ENCODE results near the gene FNDC3B. TPM values are rescaled to one million over a fixed set of nuclear protein-coding genes. Genes with fewer than 3 reads are reported as not detected.

The FNDC3B gene
- total and polyA plus RNA-seq, 7 donors, result 16.2 to 93.9 (median 50.3) TPM

DNA sequence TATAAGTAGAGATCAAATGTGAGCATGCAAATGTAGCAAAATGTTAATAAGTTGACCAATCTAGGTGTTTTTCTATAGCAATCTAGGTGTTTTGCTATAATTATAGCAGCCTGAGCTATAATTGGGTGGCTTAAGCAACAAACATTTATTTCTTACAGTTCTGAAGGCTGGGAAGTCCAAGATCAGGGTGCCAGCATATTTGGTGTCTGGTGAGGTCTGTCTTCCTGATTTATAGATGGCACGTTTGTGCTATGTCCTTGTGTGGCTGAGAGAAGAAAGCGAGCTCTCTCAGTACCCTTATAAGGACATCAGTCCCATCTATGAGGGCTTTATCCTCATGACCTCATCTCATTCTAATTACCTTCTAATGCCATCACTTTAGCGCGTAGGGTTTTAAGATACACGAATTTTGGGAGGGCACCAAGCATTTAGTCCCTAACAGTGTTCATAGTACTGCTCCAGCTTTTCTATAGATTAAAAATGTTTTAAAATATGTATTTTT, 237.8 kb downstream of the FNDC3B start:
- Histone ChIP-seq H3K27ac (peak overlapping the region in 1 of 4 donors; percentile 58), H3K36me3 (no peaks in the 10 kb centered on the region), H3K4me1 (peaks cover 0 to 56% (median 30%) of the 10 kb centered on the region in 4 donors), H3K27me3 (no peaks in the 10 kb centered on the region), H3K9me3 (no peaks in the 10 kb centered on the region), H3K4me3 (no peak overlapping the region)
- TF ChIP-seq POLR2AphosphoS5 (IDR thresholded peaks at IDR 0.05), result no peak
- no peak for TF ChIP-seq POLR2A (IDR thresholded peaks at IDR 0.05)
- no peak for TF ChIP-seq EP300 (IDR thresholded peaks at IDR 0.05)
- TF ChIP-seq, protein P1, sequence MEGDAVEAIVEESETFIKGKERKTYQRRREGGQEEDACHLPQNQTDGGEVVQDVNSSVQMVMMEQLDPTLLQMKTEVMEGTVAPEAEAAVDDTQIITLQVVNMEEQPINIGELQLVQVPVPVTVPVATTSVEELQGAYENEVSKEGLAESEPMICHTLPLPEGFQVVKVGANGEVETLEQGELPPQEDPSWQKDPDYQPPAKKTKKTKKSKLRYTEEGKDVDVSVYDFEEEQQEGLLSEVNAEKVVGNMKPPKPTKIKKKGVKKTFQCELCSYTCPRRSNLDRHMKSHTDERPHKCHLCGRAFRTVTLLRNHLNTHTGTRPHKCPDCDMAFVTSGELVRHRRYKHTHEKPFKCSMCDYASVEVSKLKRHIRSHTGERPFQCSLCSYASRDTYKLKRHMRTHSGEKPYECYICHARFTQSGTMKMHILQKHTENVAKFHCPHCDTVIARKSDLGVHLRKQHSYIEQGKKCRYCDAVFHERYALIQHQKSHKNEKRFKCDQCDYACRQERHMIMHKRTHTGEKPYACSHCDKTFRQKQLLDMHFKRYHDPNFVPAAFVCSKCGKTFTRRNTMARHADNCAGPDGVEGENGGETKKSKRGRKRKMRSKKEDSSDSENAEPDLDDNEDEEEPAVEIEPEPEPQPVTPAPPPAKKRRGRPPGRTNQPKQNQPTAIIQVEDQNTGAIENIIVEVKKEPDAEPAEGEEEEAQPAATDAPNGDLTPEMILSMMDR (IDR thresholded peaks at IDR 0.05), result no peak
- intact Hi-C loops (cut with DNase I), result no loop called here
- no peak for DNase-seq
- WGBS, 2 donors, result 96 to 97% methylated on average over 5 of the region's 5 CpGs

DNA sequence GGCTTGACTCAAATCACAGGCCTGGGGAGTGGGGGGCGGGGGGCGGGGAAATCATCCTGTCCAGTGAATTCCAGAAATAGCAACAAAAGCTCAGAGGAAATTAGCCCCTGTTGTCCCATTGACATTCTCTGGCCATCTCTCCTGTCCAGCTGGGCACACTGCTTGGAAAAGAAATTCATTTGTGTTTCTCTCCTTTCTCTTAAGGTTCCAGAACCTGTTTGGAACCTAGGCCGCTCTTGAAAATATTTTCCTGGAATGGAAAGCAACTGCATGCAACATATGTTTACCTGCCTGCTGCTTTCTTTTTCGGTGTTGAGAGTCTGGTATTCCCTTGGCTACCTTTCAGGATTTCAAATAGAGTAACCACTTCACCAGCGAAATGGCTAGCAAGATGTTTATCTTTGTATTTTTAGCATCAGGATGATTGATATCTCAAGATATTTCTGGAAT, 239.8 kb downstream of the FNDC3B start:
- H3K36me3 ChIP-seq, result no peaks in the 10 kb centered on the region
- no peak for TF ChIP-seq EP300 (IDR thresholded peaks at IDR 0.05)
- intact Hi-C loops (cut with DNase I), result no loop called here
- H3K9me3 ChIP-seq, result no peaks in the 10 kb centered on the region
- H3K27ac ChIP-seq, result peak overlapping the region in 3 of 4 donors; percentile 21 to 58 (median 47)
- H3K4me1 ChIP-seq, result peaks cover 0 to 55% (median 26%) of the 10 kb centered on the region in 4 donors
- WGBS, 2 donors, result 79 to 90% methylated on average over 5 of the region's 5 CpGs
- no peaks in the 10 kb centered on the region for H3K27me3 ChIP-seq
- no peak overlapping the region for H3K4me3 ChIP-seq
- DNase-seq, result no peak

DNA sequence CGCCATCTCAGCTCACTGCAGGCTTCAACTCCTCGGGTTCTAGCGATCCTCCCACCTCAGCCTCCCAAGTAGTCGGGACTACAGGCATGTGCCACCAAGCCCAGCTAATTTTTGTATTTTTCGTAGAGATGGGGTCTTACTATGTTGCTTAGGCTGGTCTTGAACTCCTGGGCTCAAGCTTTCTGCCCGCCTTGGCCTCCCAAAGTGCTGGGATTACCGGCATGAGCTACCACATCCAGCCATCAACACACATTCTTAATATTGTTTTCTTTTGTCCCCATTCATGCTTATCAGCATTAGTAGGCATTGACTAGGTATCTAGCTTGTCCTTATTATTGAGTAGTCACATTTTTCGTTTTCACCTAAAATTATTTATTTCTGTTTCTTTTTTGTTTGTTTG, 240.6 kb downstream of the FNDC3B start:
- WGBS, 2 donors, result 92 to 93% methylated on average over 8 of the region's 8 CpGs
- H3K4me1 ChIP-seq, result peaks cover 0 to 50% (median 26%) of the 10 kb centered on the region in 4 donors
- no peak for TF ChIP-seq POLR2AphosphoS5 (IDR thresholded peaks at IDR 0.05)
- TF ChIP-seq EP300 (IDR thresholded peaks at IDR 0.05), result no peak
- TF ChIP-seq, protein P1 (IDR thresholded peaks at IDR 0.05), result no peak
- no peak for TF ChIP-seq POLR2A (IDR thresholded peaks at IDR 0.05)
- no peak for DNase-seq
- H3K36me3 ChIP-seq, result no peaks in the 10 kb centered on the region
- H3K4me3 ChIP-seq, result no peak overlapping the region
- H3K27me3 ChIP-seq, result no peaks in the 10 kb centered on the region
- H3K27ac ChIP-seq, result peak overlapping the region in 2 of 4 donors; percentile 21 to 58
- H3K9me3 ChIP-seq, result no peaks in the 10 kb centered on the region
- intact Hi-C loops (cut with DNase I), result no loop called here

DNA sequence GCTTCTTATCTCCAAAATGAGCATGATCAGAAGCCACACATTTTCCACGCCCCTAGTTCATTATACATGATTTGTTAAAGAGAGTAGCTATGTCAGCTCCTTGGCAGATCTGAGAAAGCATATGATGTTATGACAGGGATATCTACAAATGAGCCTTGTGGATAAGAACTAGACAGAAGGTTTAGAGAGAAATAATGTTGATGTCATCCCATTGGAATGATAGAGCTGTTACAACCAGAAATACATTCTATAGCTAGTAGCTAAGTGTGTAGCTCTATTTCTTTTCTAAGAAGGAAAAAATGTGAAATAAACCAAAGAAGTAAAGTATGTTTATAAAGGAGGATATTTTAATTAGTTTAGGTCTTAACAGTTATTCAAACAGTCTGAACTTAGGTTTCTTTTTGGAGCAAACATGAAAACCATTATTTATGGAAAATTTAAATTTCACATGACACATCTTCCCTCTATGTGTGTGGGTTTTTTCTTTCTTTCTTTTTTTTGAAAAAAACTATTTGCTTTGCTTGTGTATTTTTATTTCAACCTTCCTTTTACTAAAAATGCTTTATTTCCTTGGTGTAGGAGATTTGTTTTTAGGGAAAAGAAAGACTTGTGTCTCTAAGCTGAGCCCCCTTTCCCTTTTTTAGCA, 241.2 kb downstream of the FNDC3B start:
- TF ChIP-seq POLR2AphosphoS5 (IDR thresholded peaks at IDR 0.05) (no peak), EP300 (IDR thresholded peaks at IDR 0.05) (no peak), POLR2A (IDR thresholded peaks at IDR 0.05) (no peak)
- TF ChIP-seq, protein P1 (IDR thresholded peaks at IDR 0.05), result no peak
- Histone ChIP-seq H3K4me3 (no peak overlapping the region), H3K36me3 (no peaks in the 10 kb centered on the region), H3K27ac (peak overlapping the region in 1 of 4 donors; percentile 58), H3K27me3 (no peaks in the 10 kb centered on the region), H3K4me1 (peaks cover 0 to 49% (median 26%) of the 10 kb centered on the region in 4 donors), H3K9me3 (no peaks in the 10 kb centered on the region)
- no peak for DNase-seq
- 87 to 89% methylated on average over 1 of the region's 1 CpG for WGBS, 2 donors
- intact Hi-C loops (cut with DNase I), result no loop called here

DNA sequence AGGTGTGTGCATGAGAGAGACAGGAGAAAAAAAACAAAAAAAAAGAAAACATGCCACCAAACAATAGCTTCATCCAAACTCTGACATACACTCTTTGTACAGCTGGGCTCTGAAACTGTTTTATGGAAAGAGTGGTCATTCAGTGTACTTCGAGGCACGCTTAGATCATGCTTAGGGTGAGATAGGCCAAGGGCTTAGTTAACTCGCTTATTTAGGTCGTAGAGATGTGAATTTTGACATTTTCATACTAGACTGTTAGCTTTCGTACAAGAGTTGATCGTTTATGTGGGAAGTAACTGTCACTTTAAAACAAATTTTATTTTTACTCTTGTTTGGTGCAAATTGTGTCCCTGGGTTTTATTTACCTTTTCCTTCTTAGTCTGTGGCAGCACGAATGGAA, 242.5 kb downstream of the FNDC3B start:
- TF ChIP-seq, protein P1 (IDR thresholded peaks at IDR 0.05), result no peak
- TF ChIP-seq POLR2A (IDR thresholded peaks at IDR 0.05), result no peak
- TF ChIP-seq POLR2AphosphoS5 (IDR thresholded peaks at IDR 0.05), result no peak
- no peak for TF ChIP-seq EP300 (IDR thresholded peaks at IDR 0.05)
- intact Hi-C loops (cut with DNase I), result no loop called here
- 90 to 93% methylated on average over 7 of the region's 7 CpGs for WGBS, 2 donors
- Histone ChIP-seq H3K36me3 (peaks cover 0 to 6% (median 2%) of the 10 kb centered on the region in 4 donors), H3K4me1 (peaks cover 0 to 56% (median 28%) of the 10 kb centered on the region in 4 donors), H3K9me3 (no peaks in the 10 kb centered on the region), H3K27me3 (no peaks in the 10 kb centered on the region), H3K27ac (no peak overlapping the region), H3K4me3 (no peak overlapping the region)
- DNase-seq, result no peak
